Frontal cortex (tissue), 4 donors: Measurements from ENCODE around the gene DSP. TPM values are rescaled to one million over a fixed set of nuclear protein-coding genes. Genes with fewer than 3 reads are reported as not detected.
A peak's percentile ranks its signal among the peaks of the same experiment; 100 is the strongest.

ENCODE experiments used
- DNase-seq, 2 donors: peaks; one replicate each; pipeline ENCODE4 v3.0.0; 2012; ENCODE audit warnings: low spot score in 2 of 2
- FAIRE-seq: peaks from 2 replicates; lab custom pipeline; 2012; peaks lifted over from hg19 to GRCh38; lab: Jason Lieb, UNC
- total RNA-seq: library from RNA; depleted of rRNA; stranded (reverse); fragments of >200 nt; gene quantifications from one replicate; pipeline ENCODE4 v1.2.3, GENCODE V29; 2014
- donor health status: control.
- donor health status: control.
- donor health status: control.

DSP gene
- total RNA-seq, 1 donor from 2014 or later: 6.9 TPM

DNA sequence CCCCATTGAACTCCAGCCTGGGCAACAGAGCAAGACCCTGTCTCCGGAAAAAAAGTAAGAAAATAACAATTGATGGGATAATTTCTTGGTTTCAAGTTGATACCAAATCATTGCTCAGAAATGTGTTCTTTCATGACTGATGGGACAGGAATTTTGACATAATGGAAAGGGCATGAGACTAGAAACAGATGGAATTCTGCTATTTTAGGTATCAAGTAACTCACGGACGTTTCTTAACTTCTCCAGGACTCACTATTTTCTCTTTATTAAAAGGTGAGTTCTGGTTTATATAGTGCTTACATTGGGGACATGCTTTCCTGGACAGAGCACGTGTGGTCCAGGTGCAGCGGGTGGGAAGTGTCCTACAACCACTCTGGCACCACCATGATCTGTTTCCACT is 6.0 kb upstream of the DSP start:
- FAIRE-seq: no peak

DNA sequence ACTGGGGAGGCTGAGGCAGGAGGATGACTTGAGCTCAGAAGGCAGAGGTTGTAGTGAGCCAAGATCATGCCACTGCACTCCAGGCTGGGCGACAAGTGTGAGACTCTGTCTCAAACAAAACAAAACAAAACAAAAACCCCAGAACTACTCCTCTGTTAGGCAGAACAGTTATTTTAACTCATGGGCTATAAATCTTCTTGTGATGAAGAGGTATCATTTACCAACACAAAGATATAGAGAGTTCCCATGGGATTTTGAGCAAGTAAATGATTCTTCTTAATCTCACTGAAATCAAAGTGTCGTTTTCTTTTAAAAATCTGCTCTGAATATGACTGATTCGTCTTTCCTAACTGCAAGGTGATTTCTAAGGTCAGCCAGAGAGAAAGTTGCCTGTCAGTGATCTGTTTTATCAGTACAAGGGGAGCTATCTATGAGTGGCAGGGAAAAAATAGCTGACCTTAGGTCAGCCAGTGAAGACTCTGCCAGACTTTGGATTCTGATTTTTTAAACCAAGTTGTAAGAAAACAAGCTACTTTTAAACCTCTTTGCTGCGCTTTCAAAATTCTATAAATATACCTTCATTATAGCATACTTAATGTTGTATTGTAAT is 3.8 kb upstream of the DSP start:
- DNase-seq (no peak), FAIRE-seq (no peak)

More for the DNA sequence above, 6.0 kb upstream of the DSP start:
- DNase-seq: no peak

DNA sequence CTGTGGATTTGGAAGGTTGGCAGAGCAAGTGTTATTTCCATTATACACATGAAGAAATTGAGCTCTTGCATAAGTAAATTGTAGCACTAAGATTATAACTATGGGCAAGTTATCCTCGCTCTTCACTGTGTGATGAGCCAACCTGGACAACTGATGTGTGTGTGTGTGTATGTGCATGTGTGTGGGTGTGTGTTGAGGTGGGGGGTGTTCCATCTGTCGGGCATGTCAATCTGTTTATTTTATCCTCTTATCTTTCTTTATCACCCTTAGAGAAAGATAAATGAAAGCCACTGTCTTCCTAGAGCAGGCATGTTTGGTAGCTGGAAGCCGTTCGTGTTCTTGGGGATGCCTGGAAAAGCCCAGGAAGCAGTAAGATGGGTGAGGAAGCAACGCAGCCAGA is 3.0 kb upstream of the DSP start:
- no peak for DNase-seq
- FAIRE-seq: no peak

DNA sequence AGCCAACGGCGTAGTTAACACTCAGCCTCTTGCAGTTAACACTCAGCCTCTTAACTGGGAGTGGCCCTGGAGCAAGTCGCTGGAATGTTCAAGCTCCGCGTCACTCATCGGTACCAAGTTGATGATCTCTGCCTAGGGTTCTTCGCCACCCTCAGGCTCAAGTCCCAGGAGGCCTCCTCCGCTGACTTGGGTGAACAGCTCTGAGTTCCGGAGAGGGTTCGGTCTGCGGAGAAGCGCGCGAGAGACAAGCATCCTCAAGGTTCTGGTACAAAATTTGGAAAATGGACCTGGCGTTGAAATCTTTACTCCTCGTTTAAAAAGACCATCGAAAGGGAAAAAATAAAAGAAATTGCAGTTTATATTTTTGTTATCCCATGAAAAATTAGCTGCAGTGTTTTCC is 876 bp upstream of the DSP start:
- no peak for FAIRE-seq
- DNase-seq: peak in 1 of 2 donors; percentile 22

DNA sequence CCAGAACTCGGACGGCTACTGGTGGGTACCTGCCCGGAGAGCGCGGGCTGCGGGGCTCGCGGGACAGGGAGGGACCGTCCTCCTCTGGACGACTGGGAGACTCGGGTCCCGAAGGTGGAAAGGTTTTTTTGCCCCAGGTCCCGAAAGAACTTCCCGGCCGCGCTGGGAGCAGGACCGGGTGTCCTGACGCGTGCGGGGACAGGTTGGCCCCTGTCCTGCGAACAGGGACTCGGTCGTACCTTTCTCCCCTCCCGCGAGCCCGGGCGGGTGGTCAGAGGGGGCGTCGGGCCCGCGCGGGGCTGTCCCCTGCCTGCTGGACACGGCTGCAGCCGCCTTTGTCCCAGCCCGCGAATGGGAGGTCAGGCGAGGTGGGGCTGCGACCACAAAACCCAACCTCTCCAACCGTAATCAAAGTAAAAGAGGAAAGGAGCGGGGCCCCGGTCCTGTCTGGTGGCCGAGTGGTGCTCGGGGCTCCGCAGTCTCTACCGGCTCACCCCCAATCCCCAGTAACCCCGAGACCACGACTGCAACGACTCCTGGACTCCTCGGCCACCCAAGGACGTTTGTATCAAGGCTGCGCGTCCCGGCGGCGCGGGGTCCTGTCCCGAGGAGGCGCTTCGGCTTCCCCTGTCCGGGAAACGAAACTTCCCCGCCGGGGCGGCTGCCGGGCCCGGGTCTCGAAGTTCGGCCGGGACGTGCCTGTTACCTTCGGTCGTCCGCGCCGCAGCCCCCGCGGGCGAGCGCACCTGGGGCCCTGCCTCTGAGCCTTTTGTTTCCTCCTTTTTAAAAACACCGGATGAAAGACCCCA is 798 bp downstream of the DSP start:
- FAIRE-seq (no peak), DNase-seq (peak; percentile 15 to 20)

DNA sequence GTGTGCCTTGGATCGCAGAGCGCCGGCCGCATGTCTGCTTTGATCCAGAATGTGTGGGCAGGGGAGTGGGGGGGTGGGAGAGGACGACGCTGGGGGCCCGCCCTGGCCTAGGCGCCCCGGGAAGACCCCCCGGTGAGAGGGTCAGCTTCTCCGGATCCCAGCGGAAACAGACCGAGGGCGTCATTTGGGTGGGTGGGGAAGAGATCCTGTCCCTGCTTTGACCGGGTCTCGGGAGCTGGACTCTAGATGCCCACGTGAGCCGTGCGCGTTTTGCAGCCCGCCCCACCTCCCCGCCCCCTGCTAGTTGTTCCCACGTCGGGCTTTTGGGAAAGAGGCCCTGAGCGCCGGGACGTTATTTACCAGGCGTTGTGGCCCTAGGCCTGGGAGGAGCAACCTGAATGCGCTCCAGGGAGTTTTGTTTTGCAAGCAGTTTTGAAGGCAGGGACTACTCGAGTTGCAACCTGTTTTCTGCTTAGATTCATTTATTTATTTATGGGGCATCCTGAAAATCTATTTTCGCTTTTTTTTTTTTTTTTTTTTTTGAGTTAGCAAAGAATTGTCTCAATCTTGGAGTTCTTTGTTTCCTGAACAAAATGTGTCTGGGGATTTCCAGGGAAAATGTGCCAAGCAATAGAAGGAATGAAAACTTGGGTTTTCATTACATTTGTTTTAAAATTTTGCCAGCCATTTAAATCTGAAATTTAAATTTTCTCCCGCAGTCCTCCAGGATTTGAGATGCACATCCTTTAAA is 1.6 kb downstream of the DSP start:
- DNase-seq: peak; percentile 28 to 32
- FAIRE-seq: no peak

DNA sequence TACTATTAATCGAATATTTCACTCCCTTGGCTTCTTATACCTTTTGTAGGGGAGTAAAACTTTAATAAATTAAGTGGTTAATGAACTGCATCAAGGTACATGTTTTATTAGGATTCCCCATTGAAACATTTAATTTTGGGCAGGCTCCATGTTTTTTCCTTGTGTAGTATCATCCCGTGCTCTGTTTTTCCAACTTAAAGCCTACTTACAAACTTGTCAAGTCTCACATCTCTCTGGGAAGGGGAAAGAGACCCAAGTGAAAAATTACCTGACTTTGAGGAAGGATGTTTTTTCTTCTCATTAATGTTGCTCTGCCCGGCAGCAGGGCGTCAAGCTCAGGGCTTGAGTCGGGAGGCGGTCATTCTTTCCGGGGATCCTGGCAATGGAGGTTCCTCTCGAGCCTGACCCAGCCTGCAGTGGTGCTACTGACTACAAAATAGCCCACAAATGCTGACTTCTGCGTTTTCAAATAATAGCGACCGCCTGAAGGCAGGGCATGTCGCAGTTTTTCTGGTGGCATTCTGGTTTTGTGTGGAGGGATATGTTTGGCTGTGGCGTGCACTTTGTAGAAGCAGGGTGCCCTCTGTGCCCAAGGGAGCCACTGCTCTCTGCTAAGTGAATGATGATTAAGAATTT is 2.4 kb downstream of the DSP start:
- DNase-seq (no peak), FAIRE-seq (no peak)

DNA sequence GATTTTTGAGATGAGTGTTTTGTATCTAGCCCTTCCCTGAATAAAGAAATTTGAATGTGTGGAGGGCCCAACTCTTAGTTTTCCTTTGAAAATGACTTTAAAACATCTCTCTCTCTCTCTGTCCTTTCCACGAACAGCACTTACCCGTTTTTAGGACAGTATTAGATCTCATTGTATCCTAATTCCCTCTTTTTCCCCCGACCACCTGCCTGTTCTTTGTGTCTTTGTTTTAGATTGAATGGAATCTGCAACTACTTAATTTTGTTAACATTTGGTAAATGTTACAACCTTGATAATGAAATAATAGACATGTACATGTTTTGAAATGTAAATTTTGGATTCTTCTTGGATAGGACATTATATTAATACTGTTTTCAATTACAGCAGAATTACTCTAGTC is 3.1 kb downstream of the DSP start:
- FAIRE-seq (no peak), DNase-seq (no peak)

DNA sequence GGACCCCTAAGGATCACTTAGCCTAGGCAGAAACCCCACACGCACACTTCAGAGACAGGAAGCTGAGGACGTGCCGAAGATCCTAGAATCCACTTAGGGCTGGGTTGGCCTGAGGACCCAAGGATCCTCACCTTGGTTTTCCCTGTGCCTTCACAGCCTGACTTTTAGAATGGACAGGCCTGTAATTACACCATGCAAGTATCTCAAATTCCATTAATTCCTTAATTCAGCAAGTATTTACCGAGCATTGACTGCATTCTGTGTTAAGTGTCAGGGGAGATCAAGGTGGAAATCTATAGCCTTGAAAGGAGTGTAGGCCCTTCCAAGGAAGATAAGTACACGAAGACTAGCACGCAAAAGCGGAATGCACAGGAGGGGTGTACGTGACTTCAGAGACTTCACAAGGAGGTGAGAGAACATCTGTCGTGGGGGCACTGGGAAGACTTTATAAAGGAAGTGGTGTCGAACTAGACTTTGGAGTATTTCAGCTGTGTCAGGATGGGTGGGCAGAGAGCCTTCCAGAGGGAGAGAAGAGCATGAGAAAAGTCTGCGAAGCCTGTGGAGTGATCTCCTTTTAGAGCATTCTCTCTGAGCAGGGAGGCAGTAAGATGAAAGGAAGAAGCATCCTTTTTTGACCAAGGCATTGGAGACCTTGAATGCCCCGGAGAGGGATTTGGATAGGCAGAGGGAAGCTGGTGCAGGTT is 4.0 kb downstream of the DSP start:
- FAIRE-seq: no peak
- no peak for DNase-seq

DNA sequence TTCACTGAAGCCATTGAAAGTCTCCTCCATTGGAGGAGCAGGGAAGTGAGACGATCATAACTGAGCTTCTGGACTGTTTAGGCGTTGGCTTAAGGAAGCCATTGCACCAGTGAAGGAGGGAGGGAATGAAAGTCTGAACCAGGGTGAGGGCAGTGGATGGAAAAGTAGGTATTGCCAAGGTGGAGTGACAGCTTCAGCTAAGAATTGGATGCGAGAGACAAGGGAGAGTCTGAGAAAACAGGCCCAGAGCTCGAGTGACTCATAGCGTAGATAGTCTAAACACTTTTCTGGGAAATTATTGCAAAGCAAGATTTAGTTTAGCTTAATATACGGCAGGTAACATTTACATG is 4.5 kb downstream of the DSP start:
- FAIRE-seq: no peak
- DNase-seq: no peak

DNA sequence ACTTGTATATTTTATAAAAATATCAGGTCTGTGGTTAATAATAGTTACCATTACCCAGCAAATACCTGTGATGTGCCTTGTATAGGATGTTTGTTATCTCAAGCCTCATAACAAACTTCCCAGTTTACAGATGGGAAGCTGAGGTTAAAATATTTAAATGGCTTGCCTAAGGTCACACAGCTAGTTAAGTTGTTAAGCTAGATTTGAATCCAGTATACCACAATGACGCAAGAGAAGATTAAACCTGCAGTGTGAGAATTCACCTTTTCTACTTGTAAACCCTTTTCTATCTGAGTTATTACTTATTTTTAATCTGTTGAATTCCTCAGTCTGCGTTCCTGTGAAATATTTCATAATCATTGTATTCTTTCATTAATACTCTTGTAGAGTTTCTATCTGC is 4.9 kb downstream of the DSP start:
- no peak for DNase-seq
- no peak for FAIRE-seq

DNA sequence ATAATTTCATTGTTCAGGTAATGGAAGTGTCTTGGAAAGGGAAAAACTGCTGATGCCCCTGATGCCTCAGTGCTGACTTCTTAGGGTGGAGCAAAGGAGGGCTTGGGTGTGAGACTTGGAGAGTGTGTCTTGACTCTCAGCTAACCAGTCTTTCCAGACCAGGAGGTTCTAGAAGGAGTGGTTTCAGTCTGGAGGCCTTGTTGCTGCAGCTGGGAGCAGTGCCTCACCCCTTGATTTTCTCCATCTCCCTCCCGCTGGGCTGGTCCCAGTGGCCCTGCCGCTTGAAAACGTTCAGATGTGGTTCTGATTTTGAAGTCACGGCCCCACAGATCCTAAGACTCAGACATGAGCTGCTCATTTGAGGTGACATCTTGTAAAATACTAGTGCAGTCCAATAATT is 5.4 kb downstream of the DSP start:
- no peak for DNase-seq
- FAIRE-seq: no peak

DNA sequence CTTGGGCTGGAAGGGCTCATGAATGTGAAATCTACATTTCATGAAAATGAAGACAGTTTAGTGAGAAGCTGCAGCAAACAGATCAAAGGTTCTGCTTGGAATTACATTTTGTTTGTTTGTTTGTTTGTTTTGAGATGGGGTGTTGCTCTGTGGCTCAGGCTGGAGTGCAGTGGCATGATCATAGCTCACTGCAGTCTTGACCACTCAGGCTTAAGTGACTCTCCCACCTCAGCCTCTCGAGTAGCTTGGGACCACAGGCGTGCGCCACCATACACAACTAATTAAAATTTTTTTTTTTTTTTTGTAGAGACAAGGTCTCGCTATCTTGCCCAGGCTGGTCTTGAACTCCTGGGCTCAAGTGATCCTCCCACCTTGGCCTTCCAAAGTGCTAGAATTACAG is 5.8 kb downstream of the DSP start:
- FAIRE-seq (no peak), DNase-seq (no peak)

DNA sequence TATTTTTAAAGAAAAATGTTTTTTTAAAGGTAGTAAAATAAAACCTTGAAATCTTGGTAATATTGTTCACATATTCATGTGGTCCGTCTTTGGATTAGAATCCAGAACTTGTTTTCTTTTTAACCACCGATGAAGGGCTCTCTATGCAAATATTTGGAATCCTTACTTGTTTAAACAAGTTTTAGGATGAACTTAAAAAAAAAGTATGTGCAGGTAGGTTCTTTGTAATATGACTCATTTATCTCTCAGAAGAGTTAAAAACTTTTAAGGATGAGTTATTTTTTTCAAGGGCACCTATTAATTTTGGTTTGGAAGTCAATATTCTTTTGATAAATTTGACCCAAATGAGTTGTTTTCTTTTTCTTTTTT is 8.9 kb downstream of the DSP start:
- FAIRE-seq (no peak), DNase-seq (no peak)

DNA sequence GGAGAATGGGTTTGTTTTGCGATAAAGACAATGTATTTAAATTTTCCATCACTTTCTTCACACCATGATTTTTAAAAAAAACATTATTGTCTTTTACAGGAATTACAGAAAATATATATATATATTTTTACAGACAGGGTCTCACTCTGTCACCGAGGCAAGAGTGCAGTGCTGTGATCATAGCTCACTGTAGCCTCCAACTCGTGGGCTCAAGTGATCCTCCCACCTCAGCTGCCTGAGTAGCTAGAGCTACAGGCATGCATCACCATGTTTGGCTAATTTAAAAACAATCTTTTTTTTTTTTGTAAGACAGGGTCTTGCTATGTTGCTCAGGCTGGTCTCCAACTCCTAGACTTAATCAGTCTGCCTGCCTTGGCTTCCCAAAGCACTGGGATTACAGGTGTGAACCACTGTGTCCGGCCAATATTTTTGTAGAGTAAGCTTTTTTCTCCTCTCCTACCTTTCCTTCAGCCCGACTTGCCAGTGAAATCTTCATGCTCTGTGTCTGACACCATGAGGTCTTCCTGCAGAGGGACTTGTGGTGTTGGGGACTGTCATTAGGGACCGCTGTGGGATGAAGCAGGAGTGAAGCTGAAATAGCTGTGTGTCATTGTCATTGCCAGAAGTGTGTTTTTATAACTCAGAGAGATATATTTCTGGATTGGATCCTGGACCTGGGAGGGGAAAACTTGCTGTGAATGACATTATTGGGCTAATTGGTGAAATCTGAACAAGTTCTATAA is 13.2 kb downstream of the DSP start:
- DNase-seq (no peak), FAIRE-seq (no peak)

DNA sequence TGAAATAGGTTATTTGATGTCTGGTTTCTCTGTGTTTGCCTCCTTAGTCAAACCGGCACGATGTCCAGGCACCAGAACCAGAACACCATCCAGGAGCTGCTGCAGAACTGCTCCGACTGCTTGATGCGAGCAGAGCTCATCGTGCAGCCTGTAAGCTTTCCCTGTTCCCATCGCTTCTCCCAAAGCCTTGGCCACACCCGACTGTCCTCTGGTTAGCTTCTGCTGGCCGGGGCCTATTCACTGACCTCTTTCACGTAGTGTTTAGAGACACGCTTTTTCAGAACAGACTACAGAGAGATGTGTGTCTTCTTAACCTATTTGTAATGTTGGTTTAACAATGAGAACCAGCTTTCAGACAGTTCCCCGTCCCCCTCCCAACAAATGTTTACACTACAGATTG is 14.2 kb downstream of the DSP start:
- FAIRE-seq (no peak), DNase-seq (no peak)

DNA sequence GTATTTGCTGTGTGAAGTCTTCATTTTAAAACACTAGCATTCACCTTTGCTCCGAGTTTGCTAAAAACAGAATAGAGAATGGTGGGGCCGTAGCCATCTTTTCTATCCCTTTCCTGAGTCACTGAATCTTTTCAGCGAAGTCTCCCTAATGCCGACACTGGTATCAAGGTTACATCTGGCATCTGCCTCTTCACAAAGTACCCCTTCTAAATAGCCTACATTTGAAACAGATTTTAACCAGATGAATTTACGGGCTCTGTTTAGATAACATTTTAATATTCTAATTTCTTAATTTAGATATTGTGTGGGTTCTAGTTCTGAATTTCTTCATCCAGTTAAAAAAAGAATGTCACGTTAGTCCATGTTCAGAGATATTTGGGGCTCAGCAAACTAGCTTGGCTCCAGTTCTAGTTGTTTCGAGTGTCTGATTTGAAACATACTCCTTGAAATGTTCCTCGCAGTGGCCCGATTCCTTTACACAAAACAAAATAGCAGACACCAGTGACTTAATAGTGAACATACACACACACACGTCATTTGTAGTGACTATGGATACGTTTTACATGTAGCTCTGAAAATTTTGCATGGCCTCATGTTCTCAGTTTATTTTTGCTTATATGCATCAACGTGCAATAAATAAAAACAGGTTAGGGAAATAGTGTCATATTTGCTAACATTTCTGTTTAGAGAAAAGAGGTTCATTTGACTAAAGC is 15.1 kb downstream of the DSP start:
- DNase-seq (no peak), FAIRE-seq (no peak)

DNA sequence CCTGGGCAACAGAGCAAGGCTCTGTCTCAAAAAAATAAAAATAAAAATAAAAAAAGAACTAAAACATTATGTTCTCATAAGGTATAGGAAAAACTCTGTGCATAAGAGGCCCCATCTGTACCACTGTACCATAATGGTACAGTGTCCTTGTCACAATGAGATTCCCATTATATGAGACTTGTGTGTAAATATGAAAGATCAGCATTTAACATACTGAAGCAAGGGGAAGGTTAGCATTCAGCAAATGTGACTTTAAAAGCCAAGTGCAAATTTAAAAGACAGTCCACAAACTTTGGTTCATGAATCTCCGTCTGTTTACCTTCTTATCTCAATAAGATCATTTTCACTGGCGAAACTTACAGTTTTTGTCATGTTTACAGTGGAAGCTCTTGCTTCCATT is 16.2 kb downstream of the DSP start:
- DNase-seq: no peak
- FAIRE-seq: no peak

DNA sequence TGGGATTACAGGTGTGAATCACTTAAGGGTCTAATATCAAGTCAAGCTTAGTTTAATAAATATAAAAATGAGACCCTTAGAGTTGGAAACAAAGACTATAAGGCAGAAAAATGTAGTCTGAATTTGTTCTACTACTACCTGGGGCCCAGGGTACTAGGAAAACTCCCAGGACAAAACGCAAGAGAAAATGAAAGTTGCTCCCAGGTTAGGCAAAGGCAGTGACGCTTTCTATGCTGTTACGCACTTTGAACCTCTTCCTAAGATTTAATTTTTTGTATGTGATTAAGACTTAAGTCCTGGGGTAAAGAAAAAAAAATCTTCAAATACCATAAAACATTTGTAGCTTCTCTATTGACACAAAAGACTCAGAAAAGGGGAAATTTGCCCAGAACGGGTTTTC is 17.3 kb downstream of the DSP start:
- no peak for FAIRE-seq

More for the DNA sequence above, 17.3 kb downstream of the DSP start:
- DNase-seq: no peak
